HEK293 (cell line): ENCODE measurements around the gene JUP.

Source experiments
- CTCF ChIA-PET: fragments of 350-600 bp; formaldehyde crosslinking; extraction: SDS; loops from one replicate; lab custom pipeline; 2021; ENCODE audit warnings: antibody characterized with exemption; lab: Yijun Ruan, JAX
- POLR2A ChIA-PET: fragments of 300-600 bp; formaldehyde crosslinking; extraction: SDS; loops from one replicate; lab custom pipeline; 2020; ENCODE audit warnings: antibody characterized with exemption, inconsistent platforms; lab: Yijun Ruan, JAX
- H3K27ac ChIP-seq: fragments of 200-500 bp; sonication (Bioruptor generic); 2 replicates; pipeline ENCODE4 v1.5.1; 2014; ENCODE audit warnings: low read depth, low read length, control low read depth, inconsistent platforms; ENCODE audit errors: extremely low read depth
- H3K36me3 ChIP-seq, 2 experiments: fragments of 200-500 bp in 1 of 2; sonication (Bioruptor generic) in 1 of 2; 1 replicate in 1 of 2; 2 replicates in 1 of 2; pipeline ENCODE4 v1.5.1; 2014 to 2017; ENCODE audit warnings: inconsistent platforms in 2 of 2, low read length in 2 of 2; ENCODE audit not compliant: control insufficient read depth in 2 of 2, insufficient read depth in 1 of 2
- H3K4me1 ChIP-seq: fragments of 200-500 bp; sonication (Bioruptor generic); 2 replicates; pipeline ENCODE4 v1.5.1; 2014; ENCODE audit warnings: mild to moderate bottlenecking, low read length, inconsistent platforms; ENCODE audit not compliant: control insufficient read depth, insufficient read depth
- H3K4me3 ChIP-seq: 2 replicates; pipeline ENCODE4 v1.5.1; 2011; ENCODE audit warnings: low read depth, mild to moderate bottlenecking, control low read depth, low read length, moderate library complexity
- H3K9me3 ChIP-seq: fragments of 200-500 bp; sonication (Bioruptor generic); 2 replicates; pipeline ENCODE4 v1.5.1; 2014; ENCODE audit warnings: low read depth, low read length, inconsistent platforms; ENCODE audit not compliant: control insufficient read depth, insufficient read depth
- FEZF1 ChIP-seq: fragments of 450-650 bp; formaldehyde crosslinking; IDR thresholded peaks from 2 replicates; pipeline ENCODE4 v1.5.1; 2016; ENCODE audit warnings: missing biosample characterization, missing genetic modification characterization
- KLF1 ChIP-seq: fragments of 450-650 bp; formaldehyde crosslinking; IDR thresholded peaks from 2 replicates; pipeline ENCODE4 v1.5.1; 2016; ENCODE audit warnings: missing biosample characterization, missing genetic modification characterization
- KLF8 ChIP-seq: fragments of 450-650 bp; formaldehyde crosslinking; IDR thresholded peaks from 2 replicates; pipeline ENCODE4 v1.5.1; 2016; ENCODE audit warnings: missing biosample characterization, missing genetic modification characterization
- KLF9 ChIP-seq: fragments of 450-650 bp; formaldehyde crosslinking; IDR thresholded peaks from 2 replicates; pipeline ENCODE4 v1.5.1; 2016; ENCODE audit warnings: missing biosample characterization, missing genetic modification characterization, low read depth
- PRDM1 ChIP-seq: fragments of 450-650 bp; formaldehyde crosslinking; IDR thresholded peaks from 2 replicates; pipeline ENCODE4; 2016; ENCODE audit warnings: missing biosample characterization, missing genetic modification characterization
- SCRT2 ChIP-seq: fragments of 450-650 bp; formaldehyde crosslinking; IDR thresholded peaks from 2 replicates; pipeline ENCODE4 v1.5.1; 2016; ENCODE audit warnings: missing biosample characterization, missing genetic modification characterization
- SP7 ChIP-seq: fragments of 450-650 bp; formaldehyde crosslinking; IDR thresholded peaks from 2 replicates; pipeline ENCODE4 v1.5.1; 2016; ENCODE audit warnings: missing biosample characterization, missing genetic modification characterization
- YY1 ChIP-seq: fragments of 450-650 bp; formaldehyde crosslinking; IDR thresholded peaks from 2 replicates; pipeline ENCODE4 v1.5.1; 2018; ENCODE audit warnings: missing biosample characterization, missing genetic modification characterization
- YY2 ChIP-seq: fragments of 450-650 bp; formaldehyde crosslinking; IDR thresholded peaks from 2 replicates; pipeline ENCODE4 v1.5.1; 2016; ENCODE audit warnings: missing biosample characterization, missing genetic modification characterization
- ZBTB1 ChIP-seq: fragments of 450-650 bp; formaldehyde crosslinking; IDR thresholded peaks from 2 replicates; pipeline ENCODE4 v1.5.1; 2016; ENCODE audit warnings: missing biosample characterization, missing genetic modification characterization
- ZBTB17 ChIP-seq: fragments of 450-650 bp; formaldehyde crosslinking; IDR thresholded peaks from 2 replicates; pipeline ENCODE4 v1.5.1; 2016; ENCODE audit warnings: missing biosample characterization, missing genetic modification characterization
- ZBTB8A ChIP-seq: fragments of 450-650 bp; formaldehyde crosslinking; IDR thresholded peaks from 2 replicates; pipeline ENCODE4 v1.5.1; 2016; ENCODE audit warnings: missing biosample characterization, missing genetic modification characterization
- ZEB2 ChIP-seq: fragments of 450-650 bp; formaldehyde crosslinking; IDR thresholded peaks from 2 replicates; pipeline ENCODE4 v1.5.1; 2016; ENCODE audit warnings: missing biosample characterization, missing genetic modification characterization
- ZFHX2 ChIP-seq: fragments of 450-650 bp; formaldehyde crosslinking; conservative IDR thresholded peaks from 2 replicates; pipeline ENCODE4 v1.5.1; 2016; ENCODE audit warnings: missing biosample characterization, missing genetic modification characterization
- ZIC2 ChIP-seq: fragments of 450-650 bp; formaldehyde crosslinking; IDR thresholded peaks from 2 replicates; pipeline ENCODE4 v1.5.1; 2016; ENCODE audit warnings: missing biosample characterization, missing genetic modification characterization
- ZNF2 ChIP-seq: fragments of 450-650 bp; formaldehyde crosslinking; IDR thresholded peaks from 2 replicates; pipeline ENCODE4 v1.5.1; 2016; ENCODE audit warnings: missing biosample characterization, missing genetic modification characterization
- ZNF223 ChIP-seq: fragments of 450-650 bp; formaldehyde crosslinking; IDR thresholded peaks from 2 replicates; pipeline ENCODE4 v1.5.1; 2016; ENCODE audit warnings: missing biosample characterization, missing genetic modification characterization
- ZNF335 ChIP-seq: fragments of 450-650 bp; formaldehyde crosslinking; conservative IDR thresholded peaks from 2 replicates; pipeline ENCODE4 v1.5.1; 2016; ENCODE audit warnings: missing biosample characterization, missing genetic modification characterization
- ZNF391 ChIP-seq: fragments of 450-650 bp; formaldehyde crosslinking; IDR thresholded peaks from 2 replicates; pipeline ENCODE4 v1.5.1; 2016; ENCODE audit warnings: low read depth, missing biosample characterization, missing genetic modification characterization, borderline replicate concordance
- ZNF473 ChIP-seq: fragments of 450-650 bp; formaldehyde crosslinking; IDR thresholded peaks from 2 replicates; pipeline ENCODE4 v1.5.1; 2017; ENCODE audit warnings: missing biosample characterization, missing genetic modification characterization
- ZNF658 ChIP-seq: fragments of 450-650 bp; formaldehyde crosslinking; IDR thresholded peaks from 2 replicates; pipeline ENCODE4; 2016; ENCODE audit warnings: missing biosample characterization, missing genetic modification characterization
- ZNF76 ChIP-seq: fragments of 450-650 bp; formaldehyde crosslinking; IDR thresholded peaks from 2 replicates; pipeline ENCODE4; 2016; ENCODE audit warnings: low read depth, missing biosample characterization, missing genetic modification characterization, borderline replicate concordance
- ZNF768 ChIP-seq: fragments of 450-650 bp; formaldehyde crosslinking; IDR thresholded peaks from 2 replicates; pipeline ENCODE4 v1.5.1; 2018; ENCODE audit warnings: missing biosample characterization, mild to moderate bottlenecking, missing genetic modification characterization
- ZSCAN30 ChIP-seq: fragments of 450-650 bp; IDR thresholded peaks from 2 replicates; pipeline ENCODE4 v1.5.1; 2018; ENCODE audit warnings: missing biosample characterization, mild to moderate bottlenecking, missing genetic modification characterization, moderate library complexity
- TF ChIP-seq, protein P1 (sequence below): fragments of 450-650 bp; formaldehyde crosslinking; IDR thresholded peaks from 2 replicates; pipeline ENCODE4 v1.5.1; 2016; ENCODE audit warnings: missing biosample characterization, missing genetic modification characterization
- TF ChIP-seq, protein P2 (sequence below): fragments of 450-650 bp; formaldehyde crosslinking; IDR thresholded peaks from 2 replicates; pipeline ENCODE4 v1.5.1; 2017; ENCODE audit warnings: missing biosample characterization, missing genetic modification characterization
- TF ChIP-seq, protein P3 (sequence below): fragments of 450-650 bp; formaldehyde crosslinking; IDR thresholded peaks from 2 replicates; pipeline ENCODE4 v1.5.1; 2016; ENCODE audit warnings: missing biosample characterization, missing genetic modification characterization
- TF ChIP-seq, protein P4 (sequence below): fragments of 450-650 bp; formaldehyde crosslinking; IDR thresholded peaks from 2 replicates; pipeline ENCODE4 v1.5.1; 2016; ENCODE audit warnings: missing biosample characterization, missing genetic modification characterization
- TF ChIP-seq, protein P5 (sequence below): fragments of 450-650 bp; formaldehyde crosslinking; IDR thresholded peaks from 2 replicates; pipeline ENCODE4 v1.5.1; 2016; ENCODE audit warnings: missing biosample characterization, missing genetic modification characterization
- TF ChIP-seq, protein P6 (sequence below): fragments of 450-650 bp; formaldehyde crosslinking; IDR thresholded peaks from 2 replicates; pipeline ENCODE4 v1.5.1; 2017; ENCODE audit warnings: missing biosample characterization, mild to moderate bottlenecking, missing genetic modification characterization, moderate library complexity

The JUP gene

DNA sequence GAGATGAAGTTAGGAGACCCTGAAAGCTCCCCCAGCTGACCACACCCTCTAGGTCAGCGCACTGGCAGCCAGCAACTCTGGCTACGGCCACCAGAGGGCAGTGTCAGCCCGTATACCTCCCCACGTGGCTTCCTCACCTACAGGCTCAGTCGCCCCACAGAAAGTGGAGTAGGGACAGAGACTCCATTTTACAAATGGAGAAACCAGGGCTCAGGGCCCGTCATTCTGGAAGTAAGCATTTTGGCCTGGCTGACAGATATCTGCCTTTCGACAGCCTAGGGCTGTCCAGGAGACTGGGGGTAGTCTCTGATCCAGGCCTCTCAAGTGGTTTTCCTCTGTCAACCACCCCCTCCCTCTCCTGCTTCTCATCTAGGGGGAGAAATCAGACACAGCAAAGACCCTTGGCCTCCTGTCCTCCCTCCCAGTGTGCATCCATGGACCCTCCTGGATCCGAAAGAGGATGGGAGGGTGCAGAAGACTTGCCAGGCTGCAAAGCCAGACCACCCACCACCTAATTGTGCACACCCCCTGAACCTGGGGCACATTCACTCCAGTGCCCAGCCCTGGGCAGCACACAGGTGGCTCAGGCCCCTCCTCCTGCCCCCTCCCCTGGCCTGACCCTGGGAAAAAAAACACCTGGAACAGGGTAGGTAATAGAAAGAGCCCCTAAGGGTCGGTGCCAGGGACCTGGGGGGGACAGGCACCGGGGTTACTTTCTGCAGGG is 48.3 kb downstream of the JUP start:
- Histone ChIP-seq H3K9me3 (no peaks in the 10 kb centered on the region), H3K4me3 (no peak overlapping the region), H3K4me1 (peaks cover 2% of the 10 kb centered on the region; the same call in 1 of the 2 replicates), H3K36me3 (no peaks in the 10 kb centered on the region), H3K27ac (peak overlapping the region; percentile 11; the same call in 1 of the 2 replicates)
- ChIA-PET CTCF (interaction anchor here (0.6 to 6.8 kb wide), 37 partner anchors 11 to 1315 kb away, joined by 3 to 51 read pairs (median 4); partner anchors contain the start of genes JUP, KLHL10 and P3H4), POLR2A (interaction anchor here (0.6 to 1.9 kb wide), 7 partner anchors 48 to 221 kb away, joined by 3 to 17 read pairs (median 6); partner anchors contain the start of genes EIF1 and JUP)
- TF ChIP-seq YY2 (tag by site-specific recombination) (peak; percentile 41; the same call in 1 of the 2 replicates), ZNF658 (tag by site-specific recombination) (no peak), FEZF1 (tag by site-specific recombination) (no peak), ZFHX2 (tag by site-specific recombination) (no peak), KLF9 (tag by site-specific recombination) (peak; percentile 85), ZNF768 (no peak), ZBTB1 (no peak), ZIC2 (tag by site-specific recombination) (no peak), SCRT2 (tag by site-specific recombination) (peak; percentile 57; the same call in 1 of the 2 replicates), SP7 (tag by site-specific recombination) (peak; percentile 48), KLF8 (tag by site-specific recombination) (peak; percentile 51; the same call in 1 of the 2 replicates), ZNF2 (tag by site-specific recombination) (peak; percentile 83), ZNF391 (tag by site-specific recombination) (peak; percentile 49; the same call in 1 of the 2 replicates), ZNF223 (tag by site-specific recombination) (no peak), YY1 (tag by site-specific recombination) (peak; percentile 89), ZSCAN30 (tag by site-specific recombination) (peak; percentile 79; the same call in 1 of the 2 replicates), ZNF473 (tag by site-specific recombination) (no peak), KLF1 (tag by site-specific recombination) (peak; percentile 67), ZNF335 (tag by site-specific recombination) (peak; percentile 54), ZBTB8A (tag by site-specific recombination) (peak; percentile 41), ZBTB17 (tag by site-specific recombination) (peak; percentile 59), PRDM1 (tag by site-specific recombination) (peak; percentile 54; the same call in 1 of the 2 replicates), ZNF76 (tag by site-specific recombination) (0 out of 2 replicates have a peak, but pooled peaks have one; percentile 30), ZEB2 (tag by site-specific recombination) (peak; percentile 79)
- TF ChIP-seq, protein P1, sequence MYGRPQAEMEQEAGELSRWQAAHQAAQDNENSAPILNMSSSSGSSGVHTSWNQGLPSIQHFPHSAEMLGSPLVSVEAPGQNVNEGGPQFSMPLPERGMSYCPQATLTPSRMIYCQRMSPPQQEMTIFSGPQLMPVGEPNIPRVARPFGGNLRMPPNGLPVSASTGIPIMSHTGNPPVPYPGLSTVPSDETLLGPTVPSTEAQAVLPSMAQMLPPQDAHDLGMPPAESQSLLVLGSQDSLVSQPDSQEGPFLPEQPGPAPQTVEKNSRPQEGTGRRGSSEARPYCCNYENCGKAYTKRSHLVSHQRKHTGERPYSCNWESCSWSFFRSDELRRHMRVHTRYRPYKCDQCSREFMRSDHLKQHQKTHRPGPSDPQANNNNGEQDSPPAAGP (tag by site-specific recombination): peak; percentile 66
- TF ChIP-seq, protein P2, sequence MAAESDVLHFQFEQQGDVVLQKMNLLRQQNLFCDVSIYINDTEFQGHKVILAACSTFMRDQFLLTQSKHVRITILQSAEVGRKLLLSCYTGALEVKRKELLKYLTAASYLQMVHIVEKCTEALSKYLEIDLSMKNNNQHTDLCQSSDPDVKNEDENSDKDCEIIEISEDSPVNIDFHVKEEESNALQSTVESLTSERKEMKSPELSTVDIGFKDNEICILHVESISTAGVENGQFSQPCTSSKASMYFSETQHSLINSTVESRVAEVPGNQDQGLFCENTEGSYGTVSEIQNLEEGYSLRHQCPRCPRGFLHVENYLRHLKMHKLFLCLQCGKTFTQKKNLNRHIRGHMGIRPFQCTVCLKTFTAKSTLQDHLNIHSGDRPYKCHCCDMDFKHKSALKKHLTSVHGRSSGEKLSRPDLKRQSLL (tag by site-specific recombination): peak; percentile 86
- TF ChIP-seq, protein P3, sequence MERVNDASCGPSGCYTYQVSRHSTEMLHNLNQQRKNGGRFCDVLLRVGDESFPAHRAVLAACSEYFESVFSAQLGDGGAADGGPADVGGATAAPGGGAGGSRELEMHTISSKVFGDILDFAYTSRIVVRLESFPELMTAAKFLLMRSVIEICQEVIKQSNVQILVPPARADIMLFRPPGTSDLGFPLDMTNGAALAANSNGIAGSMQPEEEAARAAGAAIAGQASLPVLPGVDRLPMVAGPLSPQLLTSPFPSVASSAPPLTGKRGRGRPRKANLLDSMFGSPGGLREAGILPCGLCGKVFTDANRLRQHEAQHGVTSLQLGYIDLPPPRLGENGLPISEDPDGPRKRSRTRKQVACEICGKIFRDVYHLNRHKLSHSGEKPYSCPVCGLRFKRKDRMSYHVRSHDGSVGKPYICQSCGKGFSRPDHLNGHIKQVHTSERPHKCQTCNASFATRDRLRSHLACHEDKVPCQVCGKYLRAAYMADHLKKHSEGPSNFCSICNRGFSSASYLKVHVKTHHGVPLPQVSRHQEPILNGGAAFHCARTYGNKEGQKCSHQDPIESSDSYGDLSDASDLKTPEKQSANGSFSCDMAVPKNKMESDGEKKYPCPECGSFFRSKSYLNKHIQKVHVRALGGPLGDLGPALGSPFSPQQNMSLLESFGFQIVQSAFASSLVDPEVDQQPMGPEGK (tag by site-specific recombination): 0 out of 2 replicates have a peak, but pooled peaks have one; percentile 6
- TF ChIP-seq, protein P4, sequence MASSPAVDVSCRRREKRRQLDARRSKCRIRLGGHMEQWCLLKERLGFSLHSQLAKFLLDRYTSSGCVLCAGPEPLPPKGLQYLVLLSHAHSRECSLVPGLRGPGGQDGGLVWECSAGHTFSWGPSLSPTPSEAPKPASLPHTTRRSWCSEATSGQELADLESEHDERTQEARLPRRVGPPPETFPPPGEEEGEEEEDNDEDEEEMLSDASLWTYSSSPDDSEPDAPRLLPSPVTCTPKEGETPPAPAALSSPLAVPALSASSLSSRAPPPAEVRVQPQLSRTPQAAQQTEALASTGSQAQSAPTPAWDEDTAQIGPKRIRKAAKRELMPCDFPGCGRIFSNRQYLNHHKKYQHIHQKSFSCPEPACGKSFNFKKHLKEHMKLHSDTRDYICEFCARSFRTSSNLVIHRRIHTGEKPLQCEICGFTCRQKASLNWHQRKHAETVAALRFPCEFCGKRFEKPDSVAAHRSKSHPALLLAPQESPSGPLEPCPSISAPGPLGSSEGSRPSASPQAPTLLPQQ (tag by site-specific recombination): peak; percentile 54; the same call in 1 of the 2 replicates
- TF ChIP-seq, protein P5, sequence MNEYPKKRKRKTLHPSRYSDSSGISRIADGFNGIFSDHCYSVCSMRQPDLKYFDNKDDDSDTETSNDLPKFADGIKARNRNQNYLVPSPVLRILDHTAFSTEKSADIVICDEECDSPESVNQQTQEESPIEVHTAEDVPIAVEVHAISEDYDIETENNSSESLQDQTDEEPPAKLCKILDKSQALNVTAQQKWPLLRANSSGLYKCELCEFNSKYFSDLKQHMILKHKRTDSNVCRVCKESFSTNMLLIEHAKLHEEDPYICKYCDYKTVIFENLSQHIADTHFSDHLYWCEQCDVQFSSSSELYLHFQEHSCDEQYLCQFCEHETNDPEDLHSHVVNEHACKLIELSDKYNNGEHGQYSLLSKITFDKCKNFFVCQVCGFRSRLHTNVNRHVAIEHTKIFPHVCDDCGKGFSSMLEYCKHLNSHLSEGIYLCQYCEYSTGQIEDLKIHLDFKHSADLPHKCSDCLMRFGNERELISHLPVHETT (tag by site-specific recombination): peak; percentile 68; the same call in 1 of the 2 replicates
- TF ChIP-seq, protein P6, sequence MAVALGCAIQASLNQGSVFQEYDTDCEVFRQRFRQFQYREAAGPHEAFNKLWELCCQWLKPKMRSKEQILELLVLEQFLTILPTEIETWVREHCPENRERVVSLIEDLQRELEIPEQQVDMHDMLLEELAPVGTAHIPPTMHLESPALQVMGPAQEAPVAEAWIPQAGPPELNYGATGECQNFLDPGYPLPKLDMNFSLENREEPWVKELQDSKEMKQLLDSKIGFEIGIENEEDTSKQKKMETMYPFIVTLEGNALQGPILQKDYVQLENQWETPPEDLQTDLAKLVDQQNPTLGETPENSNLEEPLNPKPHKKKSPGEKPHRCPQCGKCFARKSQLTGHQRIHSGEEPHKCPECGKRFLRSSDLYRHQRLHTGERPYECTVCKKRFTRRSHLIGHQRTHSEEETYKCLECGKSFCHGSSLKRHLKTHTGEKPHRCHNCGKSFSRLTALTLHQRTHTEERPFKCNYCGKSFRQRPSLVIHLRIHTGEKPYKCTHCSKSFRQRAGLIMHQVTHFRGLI: no peak
